Effector memory CD4-positive, alpha-beta T cell (primary cell): ENCODE measurements around the gene HUNK.

Experiments
- DNase-seq, 3 donors: peaks; one replicate each; pipeline ENCODE4 v3.0.0-alpha.2; 2020
- H3K27ac ChIP-seq: 2 replicates; pipeline ENCODE4 v1.7.0; 2013; ENCODE audit warnings: mild to moderate bottlenecking, low read length, moderate library complexity; ENCODE audit not compliant: insufficient read depth, poor library complexity, severe bottlenecking
- H3K27me3 ChIP-seq: replicated peaks from 2 replicates; pipeline ENCODE4 v1.7.0; 2013; ENCODE audit warnings: mild to moderate bottlenecking, low read length; ENCODE audit not compliant: insufficient read depth, control insufficient read depth, poor library complexity, severe bottlenecking
- H3K36me3 ChIP-seq: 2 replicates; pipeline ENCODE4 v1.7.0; 2013; ENCODE audit warnings: mild to moderate bottlenecking, low read length, moderate library complexity; ENCODE audit not compliant: control insufficient read depth, insufficient read depth
- H3K4me1 ChIP-seq: 2 replicates; pipeline ENCODE4 v1.7.0; 2013; ENCODE audit warnings: low read length, mild to moderate bottlenecking; ENCODE audit not compliant: control insufficient read depth, insufficient read depth, poor library complexity, severe bottlenecking
- H3K4me3 ChIP-seq: 2 replicates; pipeline ENCODE4 v1.7.0; 2013; ENCODE audit warnings: low read length, low read depth, mild to moderate bottlenecking; ENCODE audit not compliant: insufficient read depth, poor library complexity, severe bottlenecking
- H3K9me3 ChIP-seq: 2 replicates; pipeline ENCODE4 v1.7.0; 2013; ENCODE audit warnings: mild to moderate bottlenecking, low read length, moderate library complexity; ENCODE audit not compliant: control insufficient read depth

The HUNK gene

DNA sequence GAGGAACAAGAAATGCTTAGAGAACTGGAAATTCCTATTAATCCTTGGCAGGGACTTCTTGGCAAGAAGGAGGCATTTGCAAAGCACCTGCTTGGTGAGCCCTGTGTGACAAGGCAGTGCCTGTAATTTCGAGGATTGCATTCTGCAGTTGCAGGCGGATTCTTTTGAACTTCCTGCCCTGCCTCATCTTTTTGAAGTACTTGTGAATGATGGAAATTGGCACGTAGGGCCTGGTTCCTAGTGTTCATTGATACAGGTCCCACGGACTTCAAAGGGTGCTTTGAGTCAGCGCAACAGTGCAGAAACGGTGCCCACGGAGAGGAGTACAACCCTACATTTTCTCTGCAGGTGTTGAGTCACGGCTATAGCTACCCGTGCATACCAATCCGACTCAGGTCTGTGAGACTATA, 6.4 kb downstream of the HUNK start:
- H3K4me3 ChIP-seq: no peak overlapping the region
- H3K36me3 ChIP-seq: no peaks in the 10 kb centered on the region
- H3K4me1 ChIP-seq: no peaks in the 10 kb centered on the region
- no peak for DNase-seq
- peaks cover 8% of the 10 kb centered on the region for H3K27me3 ChIP-seq
- no peaks in the 10 kb centered on the region for H3K9me3 ChIP-seq
- no peak overlapping the region for H3K27ac ChIP-seq

DNA sequence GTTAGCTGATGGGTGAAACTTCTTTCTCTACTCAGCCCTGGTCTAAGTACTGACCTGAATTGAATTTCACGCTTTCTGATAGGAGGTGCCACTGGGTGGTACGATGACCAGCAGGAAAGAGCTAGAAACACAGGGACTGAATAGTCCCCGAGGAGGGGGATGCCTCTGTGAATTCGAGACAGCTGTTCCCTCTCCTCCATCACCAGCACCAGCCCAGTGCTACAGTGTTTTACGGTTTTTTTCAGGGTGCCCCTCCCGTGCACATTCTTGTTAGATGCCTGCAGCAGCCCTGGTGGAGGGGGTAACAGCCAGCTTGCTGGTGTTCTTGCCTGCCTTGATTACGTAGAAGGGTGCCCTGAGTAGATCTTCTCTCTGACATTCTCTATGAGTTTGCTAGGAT, 7.1 kb downstream of the HUNK start:
- H3K9me3 ChIP-seq: no peaks in the 10 kb centered on the region

GRCh38 chr21:31880816-31881215, 8.0 kb downstream of the HUNK start:
- no peaks in the 10 kb centered on the region for H3K36me3 ChIP-seq
- H3K27me3 ChIP-seq: peaks cover 2% of the 10 kb centered on the region
- no peak for DNase-seq
- no peak overlapping the region for H3K27ac ChIP-seq
- H3K4me3 ChIP-seq: no peak overlapping the region
- no peaks in the 10 kb centered on the region for H3K4me1 ChIP-seq
- no peaks in the 10 kb centered on the region for H3K9me3 ChIP-seq

More for the DNA sequence above, 7.1 kb downstream of the HUNK start:
- Histone ChIP-seq H3K27me3 (peaks cover 4% of the 10 kb centered on the region), H3K4me3 (no peak overlapping the region), H3K36me3 (no peaks in the 10 kb centered on the region), H3K4me1 (no peaks in the 10 kb centered on the region), H3K27ac (no peak overlapping the region)
- no peak for DNase-seq

- no peak overlapping the region for H3K4me3 ChIP-seq
- DNase-seq: no peak
- no peak overlapping the region for H3K27ac ChIP-seq
- H3K4me1 ChIP-seq: no peaks in the 10 kb centered on the region
- H3K9me3 ChIP-seq: no peaks in the 10 kb centered on the region
- H3K36me3 ChIP-seq: no peaks in the 10 kb centered on the region
- H3K27me3 ChIP-seq: no peaks in the 10 kb centered on the region
Measured at GRCh38 chr21:31882711-31883110, 9.9 kb downstream of the HUNK start.

DNA sequence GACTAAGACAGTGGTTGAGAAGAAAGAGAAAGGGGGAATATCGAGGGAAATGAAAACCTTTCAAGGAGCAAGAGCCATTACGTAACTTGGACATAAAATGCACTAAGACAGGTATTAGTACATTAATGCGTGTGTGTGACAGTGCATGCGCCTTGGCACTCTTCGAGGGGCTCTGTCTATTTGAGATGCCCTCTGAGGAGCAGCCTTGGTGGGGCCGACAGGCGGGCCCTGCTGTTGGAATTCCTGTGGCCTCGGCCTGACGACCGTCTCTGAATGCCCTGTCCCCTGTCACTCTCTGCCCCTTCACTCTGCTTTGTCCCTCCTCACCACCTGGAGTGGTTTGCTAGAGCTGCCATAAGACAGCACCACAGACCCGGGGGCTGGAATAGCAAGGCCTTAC, 12.3 kb downstream of the HUNK start:
- no peak overlapping the region for H3K27ac ChIP-seq
- H3K9me3 ChIP-seq: no peaks in the 10 kb centered on the region
- H3K27me3 ChIP-seq: no peaks in the 10 kb centered on the region
- no peak for DNase-seq
- H3K4me3 ChIP-seq: no peak overlapping the region
- no peaks in the 10 kb centered on the region for H3K36me3 ChIP-seq
- no peaks in the 10 kb centered on the region for H3K4me1 ChIP-seq

- Histone ChIP-seq H3K9me3 (no peaks in the 10 kb centered on the region), H3K27me3 (no peaks in the 10 kb centered on the region), H3K27ac (no peak overlapping the region), H3K4me1 (no peaks in the 10 kb centered on the region), H3K36me3 (no peaks in the 10 kb centered on the region), H3K4me3 (no peak overlapping the region)
- DNase-seq: no peak
Measured at GRCh38 chr21:31886915-31887314, 14.1 kb downstream of the HUNK start.

DNA sequence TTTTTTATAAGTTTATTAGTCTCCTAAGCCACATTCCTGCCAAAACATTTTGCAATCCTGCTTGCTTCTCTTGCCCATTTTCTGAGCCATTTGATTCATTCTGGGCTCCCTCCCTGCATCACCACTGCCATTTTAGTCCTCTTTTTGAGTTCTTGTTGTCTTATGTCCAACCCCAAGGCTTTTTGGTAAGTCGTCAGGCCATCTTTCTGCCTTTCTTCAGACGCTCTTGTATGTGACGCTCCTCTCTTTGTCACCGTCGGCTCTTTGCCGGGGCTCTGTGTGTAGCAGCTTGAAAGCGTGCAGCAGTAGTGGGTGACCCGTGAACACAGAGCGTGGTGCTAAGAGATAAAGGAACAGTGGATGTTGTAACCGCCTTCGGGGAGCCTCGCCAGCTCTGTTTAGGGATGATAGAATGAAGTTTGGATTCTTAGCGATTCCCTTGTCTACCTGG, 14.6 kb downstream of the HUNK start:
- Histone ChIP-seq H3K27ac (no peak overlapping the region), H3K4me1 (no peaks in the 10 kb centered on the region), H3K9me3 (no peaks in the 10 kb centered on the region), H3K27me3 (no peaks in the 10 kb centered on the region), H3K4me3 (no peak overlapping the region), H3K36me3 (no peaks in the 10 kb centered on the region)
- no peak for DNase-seq

DNA sequence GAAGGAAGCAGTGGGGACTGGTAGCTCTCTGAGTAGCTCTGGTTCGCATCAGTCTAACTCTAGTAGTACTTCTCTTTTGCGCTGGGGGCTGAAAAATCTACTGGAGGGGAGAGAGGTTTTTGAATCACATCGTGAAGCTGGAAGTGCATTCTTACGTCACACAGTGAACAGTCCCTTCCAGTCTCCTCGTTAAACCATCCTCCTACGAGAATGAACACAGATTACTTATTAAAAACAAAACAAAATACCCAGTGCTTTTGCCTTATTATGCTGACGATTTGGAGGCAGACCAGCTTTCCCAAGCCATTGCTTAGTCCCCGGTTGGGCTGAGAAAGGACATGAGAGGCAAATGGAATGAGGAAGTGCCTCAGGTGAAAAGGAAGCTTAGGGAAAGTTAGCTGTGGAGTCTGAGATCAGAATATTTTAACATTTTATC, 16.1 kb downstream of the HUNK start:
- DNase-seq: no peak
- H3K9me3 ChIP-seq: no peaks in the 10 kb centered on the region
- no peaks in the 10 kb centered on the region for H3K4me1 ChIP-seq
- no peaks in the 10 kb centered on the region for H3K36me3 ChIP-seq
- no peak overlapping the region for H3K27ac ChIP-seq
- no peak overlapping the region for H3K4me3 ChIP-seq
- no peaks in the 10 kb centered on the region for H3K27me3 ChIP-seq

GRCh38 chr21:31889460-31889859, 16.6 kb downstream of the HUNK start:
- no peak for DNase-seq
- no peak overlapping the region for H3K4me3 ChIP-seq
- H3K4me1 ChIP-seq: no peaks in the 10 kb centered on the region
- no peaks in the 10 kb centered on the region for H3K9me3 ChIP-seq
- H3K36me3 ChIP-seq: no peaks in the 10 kb centered on the region
- H3K27me3 ChIP-seq: no peaks in the 10 kb centered on the region
- H3K27ac ChIP-seq: no peak overlapping the region

GRCh38 chr21:31892686-31893085, 19.9 kb downstream of the HUNK start:
- H3K9me3 ChIP-seq: no peaks in the 10 kb centered on the region
- no peaks in the 10 kb centered on the region for H3K27me3 ChIP-seq
- no peaks in the 10 kb centered on the region for H3K4me1 ChIP-seq
- H3K36me3 ChIP-seq: no peaks in the 10 kb centered on the region
- DNase-seq: no peak
- no peak overlapping the region for H3K4me3 ChIP-seq
- no peak overlapping the region for H3K27ac ChIP-seq
